Left ventricle myocardium inferior (tissue), 1 donor: Measurements from ENCODE around the gene NEUROD4. TPM values are rescaled to one million over a fixed set of nuclear protein-coding genes. Genes with fewer than 3 reads are reported as not detected.

ENCODE experiments used
- DNase-seq: peaks from one replicate; pipeline ENCODE4 v3.0.0-alpha.2; 2020
- H3K27ac ChIP-seq: fragments of 200-600 bp; replicated peaks from 2 replicates; pipeline ENCODE4 v1.8.0; 2021
- H3K27me3 ChIP-seq: fragments of 200-600 bp; 2 replicates; pipeline ENCODE4 v1.8.0; 2021; ENCODE audit warnings: low read depth
- H3K36me3 ChIP-seq: fragments of 200-600 bp; 2 replicates; pipeline ENCODE4 v1.8.0; 2021
- H3K4me1 ChIP-seq: fragments of 200-600 bp; 2 replicates; pipeline ENCODE4 v1.8.0; 2021
- H3K4me3 ChIP-seq: fragments of 200-600 bp; 2 replicates; pipeline ENCODE4 v1.8.0; 2021; ENCODE audit warnings: mild to moderate bottlenecking, moderate library complexity
- H3K9me3 ChIP-seq: fragments of 200-600 bp; replicated peaks from 2 replicates; pipeline ENCODE4 v1.8.0; 2021
- intact Hi-C: fragments of 100-400 bp; cut with micrococcal nuclease; formaldehyde crosslinking; loops from one replicate; pipeline ENCODE4 v1.11.0; 2022
- total RNA-seq: library from RNA; stranded (reverse); fragmentation: NEBNext Ultra II Directional; extraction: Animal tissue kit (Norgen Biotek cat#: 25700); gene quantifications from one replicate; pipeline ENCODE4 v1.2.1, GENCODE V29; 2021
- TF ChIP-seq, protein P1 (sequence below): fragments of 200-600 bp; IDR thresholded peaks from 2 replicates; pipeline ENCODE4 v1.8.0; 2021; ENCODE audit warnings: antibody characterized with exemption, mild to moderate bottlenecking, borderline replicate concordance
- donor health status: DM: no; HTN: yes; CAD: no; lungs with severe emphysema.

The NEUROD4 gene
- total RNA-seq, 1 donor from 2014 or later = not detected

DNA sequence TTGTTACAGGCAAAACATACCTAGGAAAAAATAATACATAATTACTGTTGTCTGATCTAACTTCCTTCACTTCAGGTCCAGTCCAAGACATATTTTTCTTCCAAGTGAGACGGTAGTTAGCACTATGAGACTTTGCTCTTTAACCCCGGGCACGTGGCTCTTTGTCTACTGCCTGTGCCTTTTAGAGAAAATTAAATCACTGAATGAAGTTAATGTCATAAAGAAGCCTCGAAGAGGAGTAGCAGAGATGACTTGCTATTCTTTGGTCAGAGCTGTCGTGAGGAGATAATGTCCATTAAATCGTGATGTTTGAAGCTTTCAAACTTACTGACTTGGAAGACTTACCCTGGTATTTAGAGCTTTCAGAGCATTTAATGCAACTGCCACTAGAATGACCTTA, 43.9 kb upstream of the NEUROD4 start:
- Histone ChIP-seq H3K27ac (no peak overlapping the region), H3K4me1 (peaks cover 8% of the 10 kb centered on the region), H3K27me3 (peaks cover 26% of the 10 kb centered on the region), H3K36me3 (no peaks in the 10 kb centered on the region), H3K4me3 (no peak overlapping the region), H3K9me3 (no peaks in the 10 kb centered on the region)
- no peak for DNase-seq
- TF ChIP-seq, protein P1, sequence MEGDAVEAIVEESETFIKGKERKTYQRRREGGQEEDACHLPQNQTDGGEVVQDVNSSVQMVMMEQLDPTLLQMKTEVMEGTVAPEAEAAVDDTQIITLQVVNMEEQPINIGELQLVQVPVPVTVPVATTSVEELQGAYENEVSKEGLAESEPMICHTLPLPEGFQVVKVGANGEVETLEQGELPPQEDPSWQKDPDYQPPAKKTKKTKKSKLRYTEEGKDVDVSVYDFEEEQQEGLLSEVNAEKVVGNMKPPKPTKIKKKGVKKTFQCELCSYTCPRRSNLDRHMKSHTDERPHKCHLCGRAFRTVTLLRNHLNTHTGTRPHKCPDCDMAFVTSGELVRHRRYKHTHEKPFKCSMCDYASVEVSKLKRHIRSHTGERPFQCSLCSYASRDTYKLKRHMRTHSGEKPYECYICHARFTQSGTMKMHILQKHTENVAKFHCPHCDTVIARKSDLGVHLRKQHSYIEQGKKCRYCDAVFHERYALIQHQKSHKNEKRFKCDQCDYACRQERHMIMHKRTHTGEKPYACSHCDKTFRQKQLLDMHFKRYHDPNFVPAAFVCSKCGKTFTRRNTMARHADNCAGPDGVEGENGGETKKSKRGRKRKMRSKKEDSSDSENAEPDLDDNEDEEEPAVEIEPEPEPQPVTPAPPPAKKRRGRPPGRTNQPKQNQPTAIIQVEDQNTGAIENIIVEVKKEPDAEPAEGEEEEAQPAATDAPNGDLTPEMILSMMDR = no peak
- intact Hi-C loops = no loop called here

DNA sequence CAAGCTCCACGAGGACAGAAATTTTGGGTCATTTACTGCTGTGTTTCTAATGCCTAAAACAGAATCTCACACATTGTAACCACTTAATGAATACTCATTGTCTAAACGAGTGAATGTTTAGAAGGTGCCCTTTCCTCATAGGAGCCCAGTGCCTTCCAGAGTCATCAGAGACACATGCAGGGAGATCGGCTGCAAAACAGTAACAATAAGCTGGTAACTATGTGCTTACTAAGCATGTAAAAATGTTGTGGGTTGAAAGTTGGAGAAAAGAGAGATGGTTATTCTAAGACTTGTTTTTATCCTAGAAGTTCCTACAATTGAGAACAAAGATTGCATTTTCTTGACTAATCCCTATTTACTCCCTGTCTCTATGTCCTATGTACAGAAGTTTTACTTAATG, 42.6 kb upstream of the NEUROD4 start:
- no peak overlapping the region for H3K27ac ChIP-seq
- peaks cover 26% of the 10 kb centered on the region for H3K27me3 ChIP-seq
- intact Hi-C loops = no loop called here
- H3K4me3 ChIP-seq = no peak overlapping the region
- peaks cover 8% of the 10 kb centered on the region for H3K4me1 ChIP-seq
- TF ChIP-seq, protein P1 = no peak
- H3K36me3 ChIP-seq = no peaks in the 10 kb centered on the region
- H3K9me3 ChIP-seq = no peaks in the 10 kb centered on the region
- no peak for DNase-seq

DNA sequence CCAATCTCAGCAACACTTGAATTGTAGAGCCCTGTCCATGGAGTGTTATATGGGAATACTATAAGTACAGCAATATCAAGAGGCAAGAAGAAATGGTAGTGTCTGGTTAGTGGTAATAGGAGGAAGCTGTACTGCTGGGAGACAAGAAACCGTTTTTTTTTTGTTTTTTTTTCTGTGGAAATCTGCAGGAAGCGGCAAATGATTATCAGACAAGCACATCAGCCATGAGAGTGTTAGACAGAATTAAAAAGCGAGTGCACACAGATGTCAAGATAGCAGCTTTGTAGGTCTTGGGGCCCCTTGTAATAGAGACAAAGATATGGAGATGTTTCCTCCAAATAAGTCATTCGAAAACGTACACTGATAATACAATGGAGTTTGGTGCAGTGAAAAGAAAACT, 41.9 kb upstream of the NEUROD4 start:
- H3K4me1 ChIP-seq = peaks cover 8% of the 10 kb centered on the region
- DNase-seq = no peak

DNA sequence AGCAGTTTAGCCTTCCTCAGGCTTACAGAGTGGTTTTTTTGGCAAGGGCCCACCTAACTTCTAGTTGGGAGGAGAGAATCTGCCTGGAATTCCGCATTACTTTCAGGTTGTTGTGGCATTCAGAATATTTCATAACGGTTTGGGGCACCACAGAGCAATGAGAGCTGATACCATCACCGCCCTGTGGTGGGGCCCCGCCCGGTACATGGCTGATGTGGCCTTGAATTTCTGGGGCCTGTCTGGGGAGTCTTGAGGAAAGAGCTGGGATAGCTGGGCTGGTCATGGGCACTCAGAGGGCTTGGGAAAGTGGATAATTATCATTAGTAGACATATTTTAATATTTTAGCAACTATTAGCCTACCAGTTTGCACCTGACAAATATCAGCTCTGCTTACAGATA, 39.4 kb upstream of the NEUROD4 start:
- Histone ChIP-seq H3K9me3 (no peaks in the 10 kb centered on the region), H3K27me3 (peaks cover 40% of the 10 kb centered on the region), H3K27ac (no peak overlapping the region), H3K36me3 (no peaks in the 10 kb centered on the region), H3K4me1 (peaks cover 3% of the 10 kb centered on the region), H3K4me3 (no peak overlapping the region)
- TF ChIP-seq, protein P1 = no peak
- intact Hi-C loops = no loop called here
- no peak for DNase-seq

More for the DNA sequence above, 41.9 kb upstream of the NEUROD4 start:
- H3K27me3 ChIP-seq = peaks cover 26% of the 10 kb centered on the region
- TF ChIP-seq, protein P1 = no peak
- intact Hi-C loops = no loop called here
- no peaks in the 10 kb centered on the region for H3K36me3 ChIP-seq
- H3K27ac ChIP-seq = no peak overlapping the region
- H3K9me3 ChIP-seq = no peaks in the 10 kb centered on the region
- H3K4me3 ChIP-seq = no peak overlapping the region

DNA sequence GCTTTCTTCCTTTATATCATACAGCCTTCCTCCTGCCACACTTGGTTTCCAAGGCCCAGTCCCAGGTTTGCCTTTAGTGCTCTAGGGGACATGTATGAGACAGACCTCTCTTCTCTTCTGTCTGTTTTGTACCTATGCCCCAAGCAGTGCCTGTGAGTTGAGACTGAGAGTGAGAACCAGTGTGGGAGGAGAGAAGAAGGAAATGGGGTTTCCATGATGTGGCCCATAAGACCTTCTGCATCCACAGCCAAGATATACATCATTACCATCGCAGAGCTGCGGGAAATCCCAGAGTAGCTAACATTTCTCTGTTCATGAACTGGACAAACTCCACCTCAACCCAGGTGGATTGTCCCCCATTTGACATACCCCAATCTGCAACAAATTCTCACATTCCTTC, 38.0 kb upstream of the NEUROD4 start:
- Histone ChIP-seq H3K4me1 (peaks cover 3% of the 10 kb centered on the region), H3K9me3 (no peaks in the 10 kb centered on the region), H3K27ac (no peak overlapping the region), H3K36me3 (no peaks in the 10 kb centered on the region), H3K4me3 (no peak overlapping the region), H3K27me3 (peaks cover 46% of the 10 kb centered on the region)
- TF ChIP-seq, protein P1 = no peak
- intact Hi-C loops = no loop called here
- DNase-seq = no peak
